Dedifferentiated amniotic fluid mesenchymal stem cell (primary cell): Measurements from ENCODE around the gene TRMT13.
A peak's percentile ranks its signal among the peaks of the same experiment; 100 is the strongest.

Source experiments
- DNase-seq: peaks from one replicate; pipeline ENCODE4 v3.0.0-alpha.2; 2016; ENCODE audit errors: extremely low spot score

Gene TRMT13

GRCh38 chr1:100132566-100133477, at the start of gene TRMT13, which contains the start of gene SASS6:
Gene TRMT13, plus strand, starts transcription at chr1:100133163. Its CDS starts 6 bp downstream, at chr1:100133169.
Gene SASS6, minus strand, starts transcription at chr1:100132930. Its CDS starts 116 bp downstream, at chr1:100132814.
- DNase-seq: peak; percentile 99

GRCh38 chr1:100087396-100087795, 45.6 kb upstream of the TRMT13 start:
- DNase-seq: no peak

GRCh38 chr1:100089082-100089481, 43.9 kb upstream of the TRMT13 start:
- no peak for DNase-seq

DNA sequence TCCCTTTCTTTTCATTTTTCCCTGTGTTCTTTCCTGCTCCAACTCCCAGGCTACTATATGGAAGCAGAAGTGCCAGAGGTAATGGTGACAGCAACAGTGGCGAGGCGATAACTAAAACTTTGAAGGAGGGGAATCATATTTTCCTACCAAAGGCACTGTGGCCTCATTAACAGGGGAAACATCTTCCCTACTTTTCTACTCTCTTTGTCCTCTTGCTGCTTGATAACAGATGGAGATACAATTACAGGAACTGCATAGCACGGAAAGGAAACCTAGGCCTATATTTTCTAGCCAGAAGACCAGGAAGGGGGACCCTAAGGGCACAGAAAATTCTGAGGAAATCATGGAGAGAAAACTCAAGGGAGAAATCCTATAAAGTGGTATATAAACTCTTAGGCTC, 42.5 kb upstream of the TRMT13 start:
- DNase-seq: no peak

DNA sequence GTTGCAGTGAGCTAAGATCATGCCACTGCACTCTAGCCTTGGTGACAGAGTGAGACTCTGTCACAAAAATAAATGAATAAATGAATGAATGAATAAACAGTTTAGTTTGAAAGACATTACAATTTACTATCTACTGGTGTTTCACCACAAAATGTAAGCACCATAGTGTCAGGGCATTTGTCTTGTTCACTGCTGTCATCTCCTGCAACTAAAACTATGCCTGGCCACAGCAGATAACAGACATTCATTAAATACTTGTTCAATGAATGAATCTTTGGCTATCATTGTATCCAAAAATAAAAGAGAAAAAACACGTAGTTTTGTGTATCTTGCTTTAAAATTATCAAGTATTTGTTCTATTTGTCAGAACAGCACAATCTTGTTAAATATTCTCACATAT, 32.8 kb upstream of the TRMT13 start:
- no peak for DNase-seq

DNA sequence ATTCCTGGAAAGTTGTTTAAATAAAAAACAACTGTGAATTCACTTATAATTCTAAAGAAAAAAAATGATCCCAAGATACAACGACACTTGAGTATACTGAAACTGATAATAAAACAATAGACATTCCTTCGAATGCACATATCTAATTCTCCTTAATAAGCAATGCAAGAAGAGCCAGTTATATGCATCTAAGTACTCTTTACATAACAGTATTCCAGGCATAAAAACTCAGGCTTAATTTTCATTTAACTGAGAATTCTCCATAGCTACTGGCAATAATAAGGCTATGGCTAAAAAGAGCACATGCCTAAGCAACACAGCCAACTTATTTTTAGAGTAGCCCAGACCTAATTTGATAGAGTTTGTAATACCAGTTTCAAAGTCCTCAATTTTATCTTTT, 31.4 kb upstream of the TRMT13 start:
- no peak for DNase-seq

GRCh38 chr1:100107696-100108095, 25.3 kb upstream of the TRMT13 start:
- no peak for DNase-seq

- DNase-seq: no peak
These were observed 23.4 kb upstream of the TRMT13 start for GRCh38 chr1:100109554-100110066.

DNA sequence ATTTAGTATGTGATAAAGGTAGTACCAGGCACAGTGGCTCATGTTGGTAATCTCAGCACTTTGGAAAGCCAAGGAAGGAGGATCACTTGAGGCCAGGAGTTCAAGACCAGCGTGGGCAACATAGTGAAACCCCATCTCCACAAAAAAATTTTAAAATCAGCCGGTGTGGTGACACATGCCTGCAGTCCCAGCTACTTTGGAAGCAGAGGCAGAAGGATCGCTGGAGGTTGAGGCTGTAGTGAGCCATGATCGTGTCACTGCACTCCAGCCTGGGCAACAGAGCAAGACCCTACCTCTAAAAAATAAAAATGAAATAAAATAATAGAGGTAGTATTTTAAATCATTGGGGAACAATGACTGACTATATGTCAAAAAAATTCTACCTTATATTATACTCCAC, 17.4 kb upstream of the TRMT13 start:
- no peak for DNase-seq

GRCh38 chr1:100122177-100122576, 10.8 kb upstream of the TRMT13 start:
- DNase-seq: no peak

DNA sequence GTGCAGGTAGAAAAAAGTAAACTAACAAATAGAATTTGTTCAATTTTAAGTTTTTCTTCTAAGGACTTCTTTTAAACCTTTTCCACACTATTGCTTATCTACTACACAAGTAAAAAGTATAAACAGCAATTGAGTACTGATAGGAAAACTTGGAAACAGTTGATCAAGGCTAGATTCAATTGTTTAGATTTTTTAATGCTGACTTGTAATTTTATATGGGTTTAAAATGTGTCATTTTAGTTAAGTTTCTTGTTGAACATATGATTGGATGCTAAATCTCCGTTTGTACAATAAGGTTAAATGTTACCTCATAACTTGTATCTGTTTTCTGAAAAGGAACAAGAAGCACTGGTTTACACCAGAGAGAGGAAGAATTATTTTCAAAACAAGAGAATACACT, 5.7 kb upstream of the TRMT13 start:
- DNase-seq: no peak

- DNase-seq: no peak
These were observed 2.3 kb upstream of the TRMT13 start for GRCh38 chr1:100130552-100131077.

DNA sequence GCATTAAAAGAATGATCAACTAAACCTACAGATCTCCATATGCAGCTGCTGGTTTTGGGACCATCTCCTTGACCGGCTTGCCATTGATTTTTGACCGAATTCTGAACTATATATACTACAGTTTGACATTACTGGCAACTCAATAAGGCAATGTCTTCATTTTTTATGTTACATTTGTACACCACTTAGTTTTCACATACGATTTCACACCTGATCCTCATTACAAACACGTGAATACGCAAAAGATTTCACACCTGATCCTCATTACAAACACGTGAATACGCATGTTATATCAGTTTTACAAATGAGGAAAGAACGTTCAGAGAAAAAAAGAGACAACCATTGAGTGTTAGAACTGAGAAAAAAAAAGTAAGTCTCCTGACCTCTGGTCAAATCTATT, 1.3 kb upstream of the TRMT13 start:
- DNase-seq: no peak

GRCh38 chr1:100134872-100135271, 1.9 kb downstream of the TRMT13 start:
- no peak for DNase-seq

DNA sequence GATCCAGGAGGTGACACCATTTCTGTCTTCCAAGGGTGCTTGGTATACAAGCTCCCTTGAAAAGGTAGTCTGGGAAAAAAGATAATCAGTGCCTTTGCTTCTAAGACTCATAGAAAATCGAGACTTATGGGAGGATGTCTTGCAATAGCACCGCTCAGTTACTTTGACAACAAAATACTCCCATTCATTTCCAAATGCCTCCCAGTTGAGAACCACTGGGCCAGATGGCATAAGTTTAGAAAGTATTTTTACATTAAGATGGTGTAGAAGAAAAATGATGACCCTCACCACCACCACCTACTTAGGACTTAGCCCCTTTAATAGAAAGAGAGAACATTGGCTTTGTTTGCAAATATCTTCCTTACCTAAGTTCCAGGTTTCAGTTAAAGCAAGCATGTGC, 4.6 kb downstream of the TRMT13 start:
- no peak for DNase-seq

DNA sequence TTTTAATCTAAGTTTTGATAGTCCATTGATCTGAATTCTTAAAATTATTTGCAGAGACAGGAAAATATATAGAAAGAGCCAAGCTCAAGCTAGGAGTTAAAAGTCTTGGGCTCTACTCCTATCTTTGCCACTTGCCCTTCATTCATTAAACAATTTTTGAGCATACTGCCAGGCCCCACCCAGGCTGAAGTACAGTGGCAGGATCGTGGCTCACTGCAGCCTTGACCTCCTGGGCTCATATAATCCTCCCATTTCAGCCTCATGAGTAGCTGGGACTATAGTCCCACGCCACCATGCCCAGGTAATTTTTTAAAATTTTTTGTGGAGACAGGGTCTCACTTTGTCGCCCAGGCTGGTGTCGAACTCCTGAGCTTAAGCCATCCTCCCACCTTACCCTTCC, 8.2 kb downstream of the TRMT13 start:
- no peak for DNase-seq

DNA sequence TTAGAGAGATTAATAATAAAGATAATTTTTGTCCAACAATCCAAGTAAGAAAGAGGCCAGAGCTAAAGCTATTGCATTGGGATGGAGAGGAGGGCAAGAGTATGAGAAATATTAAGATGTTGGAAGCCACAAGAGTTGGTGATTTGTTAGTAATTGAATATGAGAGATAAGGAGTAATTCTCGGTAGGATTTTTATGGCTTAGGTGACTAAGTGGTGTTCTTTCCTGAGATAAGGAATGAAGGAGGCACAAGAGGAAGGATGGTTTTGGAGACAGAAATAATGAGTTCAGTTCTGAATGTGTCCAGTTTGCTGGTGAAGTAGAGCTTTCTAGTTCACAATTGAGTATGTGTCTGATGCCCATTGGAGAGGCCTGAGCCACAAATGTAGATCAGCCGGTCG, 9.4 kb downstream of the TRMT13 start:
- no peak for DNase-seq

DNA sequence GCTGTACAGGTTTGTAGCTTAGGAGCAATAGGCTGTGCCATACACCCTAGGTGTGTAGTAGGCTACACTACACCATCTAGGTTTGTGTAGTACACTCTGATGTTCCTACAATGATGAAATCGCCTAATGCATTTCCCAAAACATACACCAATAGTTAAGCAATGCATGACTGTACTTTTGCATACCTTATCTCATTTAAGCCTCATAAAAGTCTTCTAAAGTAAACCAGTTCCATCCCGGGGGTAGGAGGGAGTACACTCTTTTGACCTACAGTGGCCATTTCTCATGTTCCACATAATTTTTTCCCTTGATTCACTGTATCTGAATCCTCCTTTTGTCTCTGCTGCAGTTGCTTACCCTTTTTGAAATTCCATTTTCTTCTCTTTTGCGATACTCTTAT, 12.2 kb downstream of the TRMT13 start:
- no peak for DNase-seq

DNA sequence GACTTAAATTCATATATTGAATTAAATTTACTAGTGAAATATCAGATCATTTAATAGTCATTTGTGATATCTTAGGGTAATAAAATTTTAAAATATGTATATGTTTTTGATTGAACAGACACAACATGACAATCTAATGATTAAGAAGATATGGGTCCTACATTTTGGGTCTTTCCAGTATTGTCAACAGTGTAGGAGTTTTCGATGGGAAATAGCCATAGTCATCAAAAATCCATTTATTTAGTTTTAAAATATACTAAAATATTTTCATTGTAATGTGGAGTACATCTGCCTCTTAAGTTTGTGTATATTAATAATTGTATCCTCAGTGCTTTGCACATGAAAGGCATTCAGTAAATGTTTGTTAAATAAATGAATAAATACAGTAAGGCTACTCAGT, 14.0 kb downstream of the TRMT13 start:
- no peak for DNase-seq

- DNase-seq: no peak
These were observed 14.9 kb downstream of the TRMT13 start for GRCh38 chr1:100147875-100148274.

- no peak for DNase-seq
These were observed 18.7 kb downstream of the TRMT13 start for GRCh38 chr1:100151679-100152078.

GRCh38 chr1:100152271-100152670, 19.3 kb downstream of the TRMT13 start:
- DNase-seq: no peak

- DNase-seq: no peak
These were observed 29.9 kb downstream of the TRMT13 start for GRCh38 chr1:100162881-100163280.
